Endothelial cell of umbilical vein (primary cell): ENCODE data around the gene MVB12B.

Experiments used
- EZH2 ChIP-seq: IDR thresholded peaks from 2 replicates; pipeline ENCODE4 v1.6.1; 2012; ENCODE audit warnings: borderline replicate concordance, low read depth, mild to moderate bottlenecking, moderate library complexity, low read length, inconsistent platforms; ENCODE audit not compliant: severe bottlenecking
- MYC ChIP-seq: IDR thresholded peaks from one replicate; pipeline ENCODE4 v1.6.1; 2011; ENCODE audit warnings: mild to moderate bottlenecking, low read depth, low read length
- POLR2A ChIP-seq: IDR thresholded peaks from 2 replicates; pipeline ENCODE4 v1.6.1; 2012; ENCODE audit warnings: low read depth, mild to moderate bottlenecking, control low read depth, low read length
- POLR2AphosphoS5 ChIP-seq: IDR thresholded peaks from 2 replicates; pipeline ENCODE4 v1.6.1; 2012; ENCODE audit warnings: low read depth, mild to moderate bottlenecking, control low read depth, low read length, moderate library complexity; ENCODE audit not compliant: insufficient read depth
- TF ChIP-seq, protein P1 (sequence below), 2 donors: IDR thresholded peaks; 1 replicate in 1 of 2; 2 replicates in 1 of 2; pipeline ENCODE4 v1.5.1; 2011; ENCODE audit warnings: low read length in 2 of 2, mild to moderate bottlenecking in 2 of 2, moderate library complexity in 2 of 2, control low read depth in 1 of 2, inconsistent platforms in 1 of 2, low read depth in 1 of 2; ENCODE audit not compliant: insufficient read depth in 1 of 2; ENCODE audit errors: extremely low read depth in 1 of 2
- TF ChIP-seq, protein P2 (sequence below): IDR thresholded peaks from 2 replicates; pipeline ENCODE4 v1.6.1; 2011; ENCODE audit not compliant: insufficient read depth, insufficient read length

- TF ChIP-seq MYC (no peak), POLR2A (no peak), POLR2AphosphoS5 (no peak), EZH2 (no peak)
- TF ChIP-seq, protein P1, sequence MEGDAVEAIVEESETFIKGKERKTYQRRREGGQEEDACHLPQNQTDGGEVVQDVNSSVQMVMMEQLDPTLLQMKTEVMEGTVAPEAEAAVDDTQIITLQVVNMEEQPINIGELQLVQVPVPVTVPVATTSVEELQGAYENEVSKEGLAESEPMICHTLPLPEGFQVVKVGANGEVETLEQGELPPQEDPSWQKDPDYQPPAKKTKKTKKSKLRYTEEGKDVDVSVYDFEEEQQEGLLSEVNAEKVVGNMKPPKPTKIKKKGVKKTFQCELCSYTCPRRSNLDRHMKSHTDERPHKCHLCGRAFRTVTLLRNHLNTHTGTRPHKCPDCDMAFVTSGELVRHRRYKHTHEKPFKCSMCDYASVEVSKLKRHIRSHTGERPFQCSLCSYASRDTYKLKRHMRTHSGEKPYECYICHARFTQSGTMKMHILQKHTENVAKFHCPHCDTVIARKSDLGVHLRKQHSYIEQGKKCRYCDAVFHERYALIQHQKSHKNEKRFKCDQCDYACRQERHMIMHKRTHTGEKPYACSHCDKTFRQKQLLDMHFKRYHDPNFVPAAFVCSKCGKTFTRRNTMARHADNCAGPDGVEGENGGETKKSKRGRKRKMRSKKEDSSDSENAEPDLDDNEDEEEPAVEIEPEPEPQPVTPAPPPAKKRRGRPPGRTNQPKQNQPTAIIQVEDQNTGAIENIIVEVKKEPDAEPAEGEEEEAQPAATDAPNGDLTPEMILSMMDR (IDR thresholded peaks at IDR 0.05; ENCODE audit: extremely low read depth in 1 of 2, insufficient read depth in 1 of 2, low read depth in 1 of 2, low read length in 2 of 2), result peak; percentile 23 to 53
- TF ChIP-seq, protein P2, sequence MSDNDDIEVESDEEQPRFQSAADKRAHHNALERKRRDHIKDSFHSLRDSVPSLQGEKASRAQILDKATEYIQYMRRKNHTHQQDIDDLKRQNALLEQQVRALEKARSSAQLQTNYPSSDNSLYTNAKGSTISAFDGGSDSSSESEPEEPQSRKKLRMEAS, result no peak
Measured at GRCh38 chr9:126386088-126386487, 59.5 kb downstream of the MVB12B start.
